ENCODE measurements around the gene MAF. TPM values are rescaled to one million over a fixed set of nuclear protein-coding genes. Genes with fewer than 3 reads are reported as not detected.

The MAF gene
- total RNA-seq, 1 donor from 2014 or later: 31.4 TPM

GRCh38 chr16:79589601-79590102 is 10.9 kb downstream of the MAF start:
- Mint-ChIP-seq H3K27ac (ENCODE audit: unreplicated experiment) (no peak overlapping the region), H3K36me3 (ENCODE audit: low read depth, unreplicated experiment) (no peaks in the 10 kb centered on the region), H3K4me3 (ENCODE audit: unreplicated experiment) (peak overlapping the region; percentile 81), H3K27me3 (ENCODE audit: unreplicated experiment) (no peaks in the 10 kb centered on the region), H3K9me3 (ENCODE audit: unreplicated experiment) (no peaks in the 10 kb centered on the region), H3K4me1 (ENCODE audit: unreplicated experiment) (peaks cover 21% of the 10 kb centered on the region)
- TF ChIP-seq, protein P1, sequence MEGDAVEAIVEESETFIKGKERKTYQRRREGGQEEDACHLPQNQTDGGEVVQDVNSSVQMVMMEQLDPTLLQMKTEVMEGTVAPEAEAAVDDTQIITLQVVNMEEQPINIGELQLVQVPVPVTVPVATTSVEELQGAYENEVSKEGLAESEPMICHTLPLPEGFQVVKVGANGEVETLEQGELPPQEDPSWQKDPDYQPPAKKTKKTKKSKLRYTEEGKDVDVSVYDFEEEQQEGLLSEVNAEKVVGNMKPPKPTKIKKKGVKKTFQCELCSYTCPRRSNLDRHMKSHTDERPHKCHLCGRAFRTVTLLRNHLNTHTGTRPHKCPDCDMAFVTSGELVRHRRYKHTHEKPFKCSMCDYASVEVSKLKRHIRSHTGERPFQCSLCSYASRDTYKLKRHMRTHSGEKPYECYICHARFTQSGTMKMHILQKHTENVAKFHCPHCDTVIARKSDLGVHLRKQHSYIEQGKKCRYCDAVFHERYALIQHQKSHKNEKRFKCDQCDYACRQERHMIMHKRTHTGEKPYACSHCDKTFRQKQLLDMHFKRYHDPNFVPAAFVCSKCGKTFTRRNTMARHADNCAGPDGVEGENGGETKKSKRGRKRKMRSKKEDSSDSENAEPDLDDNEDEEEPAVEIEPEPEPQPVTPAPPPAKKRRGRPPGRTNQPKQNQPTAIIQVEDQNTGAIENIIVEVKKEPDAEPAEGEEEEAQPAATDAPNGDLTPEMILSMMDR (IDR thresholded peaks at IDR 0.05; ENCODE audit: unreplicated experiment): no peak
- DNase-seq (ENCODE audit: low spot score): no peak

GRCh38 chr16:79587897-79588296 is 12.6 kb downstream of the MAF start:
- Mint-ChIP-seq H3K9me3 (ENCODE audit: unreplicated experiment) (no peaks in the 10 kb centered on the region), H3K4me1 (ENCODE audit: unreplicated experiment) (peaks cover 17% of the 10 kb centered on the region), H3K4me3 (ENCODE audit: unreplicated experiment) (no peak overlapping the region), H3K27me3 (ENCODE audit: unreplicated experiment) (no peaks in the 10 kb centered on the region), H3K36me3 (ENCODE audit: low read depth, unreplicated experiment) (no peaks in the 10 kb centered on the region), H3K27ac (ENCODE audit: unreplicated experiment) (no peak overlapping the region)
- no peak for DNase-seq (ENCODE audit: low spot score)
- TF ChIP-seq, protein P1 (IDR thresholded peaks at IDR 0.05; ENCODE audit: unreplicated experiment): no peak

DNA sequence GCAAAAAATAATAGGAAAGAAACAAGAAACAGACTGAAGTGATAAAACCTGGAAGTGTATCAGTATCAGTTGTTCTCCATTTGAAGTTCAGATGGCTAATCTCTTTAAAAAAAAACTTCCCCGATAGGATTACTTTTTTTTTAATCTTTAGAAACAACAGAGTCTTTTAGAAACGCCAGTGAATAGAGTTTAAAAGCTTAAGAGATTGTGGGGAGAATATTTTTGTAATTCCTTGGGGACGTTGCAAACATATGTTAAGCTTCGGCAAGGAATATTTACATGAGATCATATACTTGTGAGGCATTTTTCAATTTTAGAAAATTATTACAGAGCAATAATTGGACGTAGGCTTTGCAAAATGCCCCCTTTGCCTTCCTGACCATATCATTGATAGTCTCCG is 13.2 kb downstream of the MAF start:
- H3K4me1 Mint-ChIP-seq (ENCODE audit: unreplicated experiment): peaks cover 12% of the 10 kb centered on the region
- H3K4me3 Mint-ChIP-seq (ENCODE audit: unreplicated experiment): no peak overlapping the region
- no peak overlapping the region for H3K27ac Mint-ChIP-seq (ENCODE audit: unreplicated experiment)
- no peaks in the 10 kb centered on the region for H3K36me3 Mint-ChIP-seq (ENCODE audit: low read depth, unreplicated experiment)
- DNase-seq (ENCODE audit: low spot score): no peak
- TF ChIP-seq, protein P1 (IDR thresholded peaks at IDR 0.05; ENCODE audit: unreplicated experiment): no peak
- no peaks in the 10 kb centered on the region for H3K9me3 Mint-ChIP-seq (ENCODE audit: unreplicated experiment)
- no peaks in the 10 kb centered on the region for H3K27me3 Mint-ChIP-seq (ENCODE audit: unreplicated experiment)

DNA sequence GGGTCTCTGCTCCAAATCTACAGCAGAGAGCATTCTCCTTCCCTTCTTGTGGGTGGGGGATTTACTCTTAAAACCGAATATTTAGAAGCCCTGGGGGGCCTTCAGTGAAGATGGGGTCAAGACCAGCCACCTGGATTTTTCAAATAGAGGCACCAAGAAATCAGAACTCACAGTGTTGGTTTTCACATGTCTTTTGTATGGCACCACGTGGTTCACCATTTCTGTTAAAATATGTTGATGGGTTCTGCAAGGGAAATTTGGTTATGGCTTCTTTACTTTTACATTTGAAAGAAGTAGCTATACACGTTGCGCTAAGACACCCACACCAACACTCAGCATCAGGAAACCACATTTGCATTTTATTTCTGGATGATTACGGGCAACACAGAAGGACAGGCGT is 17.7 kb downstream of the MAF start:
- no peak for DNase-seq (ENCODE audit: low spot score)
- TF ChIP-seq, protein P1 (IDR thresholded peaks at IDR 0.05; ENCODE audit: unreplicated experiment): no peak
- H3K9me3 Mint-ChIP-seq (ENCODE audit: unreplicated experiment): no peaks in the 10 kb centered on the region
- no peaks in the 10 kb centered on the region for H3K36me3 Mint-ChIP-seq (ENCODE audit: low read depth, unreplicated experiment)
- H3K27me3 Mint-ChIP-seq (ENCODE audit: unreplicated experiment): no peaks in the 10 kb centered on the region
- H3K4me3 Mint-ChIP-seq (ENCODE audit: unreplicated experiment): no peak overlapping the region
- H3K4me1 Mint-ChIP-seq (ENCODE audit: unreplicated experiment): peaks cover 2% of the 10 kb centered on the region
- no peak overlapping the region for H3K27ac Mint-ChIP-seq (ENCODE audit: unreplicated experiment)

- no peak overlapping the region for H3K27ac Mint-ChIP-seq (ENCODE audit: unreplicated experiment)
- peaks cover 2% of the 10 kb centered on the region for H3K4me1 Mint-ChIP-seq (ENCODE audit: unreplicated experiment)
- no peak overlapping the region for H3K4me3 Mint-ChIP-seq (ENCODE audit: unreplicated experiment)
- no peaks in the 10 kb centered on the region for H3K27me3 Mint-ChIP-seq (ENCODE audit: unreplicated experiment)
- DNase-seq (ENCODE audit: low spot score): no peak
- no peaks in the 10 kb centered on the region for H3K9me3 Mint-ChIP-seq (ENCODE audit: unreplicated experiment)
- TF ChIP-seq, protein P1 (IDR thresholded peaks at IDR 0.05; ENCODE audit: unreplicated experiment): no peak
- no peaks in the 10 kb centered on the region for H3K36me3 Mint-ChIP-seq (ENCODE audit: low read depth, unreplicated experiment)
Measured at GRCh38 chr16:79580453-79581191, 19.9 kb downstream of the MAF start.
